Ovary (tissue), 9 donors: Measurements from ENCODE around the gene SEC14L2. TPM values are rescaled to one million over a fixed set of nuclear protein-coding genes. Genes with fewer than 3 reads are reported as not detected.

Experiments used
- DNase-seq, 5 donors: peaks; one replicate each; pipeline ENCODE4 v3.0.0-alpha.2; 2019 to 2020
- H3K27ac ChIP-seq, 2 donors: fragments of 200-600 bp; one replicate each; pipeline versions ENCODE4 v1.5.1 to v1.8.0; 2019 to 2022
- H3K27me3 ChIP-seq: fragments of 200-600 bp; one replicate; pipeline ENCODE4 v1.8.0; 2022
- H3K36me3 ChIP-seq: fragments of 200-600 bp; sonication (generic); one replicate; pipeline ENCODE4 v1.5.1; 2019
- H3K4me1 ChIP-seq: one replicate; pipeline ENCODE4 v1.8.1; 2013; ENCODE audit warnings: mild to moderate bottlenecking, moderate library complexity; ENCODE audit not compliant: insufficient read depth
- H3K4me3 ChIP-seq: fragments of 200-600 bp; sonication (generic); one replicate; pipeline ENCODE4 v1.5.1; 2017
- H3K9me3 ChIP-seq, 2 donors: fragments of 200-600 bp in 1 of 2; sonication (generic) in 1 of 2; one replicate each; pipeline versions ENCODE4 v1.5.1 to v1.8.1; 2013 to 2019; ENCODE audit warnings: mild to moderate bottlenecking in 1 of 2, moderate library complexity in 1 of 2
- CTCF ChIP-seq, 3 donors: fragments of 450-650 bp in 2 of 3; fragments of 200-600 bp in 1 of 3; IDR thresholded peaks; one replicate each; pipeline versions ENCODE4 v1.5.1 to v1.8.0; 2016 to 2022; ENCODE audit warnings: antibody characterized with exemption in 3 of 3, mild to moderate bottlenecking in 1 of 3
- EP300 ChIP-seq: sonication (generic); formaldehyde crosslinking; IDR thresholded peaks from one replicate; pipeline ENCODE4 v1.6.1; 2017; ENCODE audit warnings: antibody characterized with exemption
- POLR2A ChIP-seq: fragments of 450-650 bp; IDR thresholded peaks from one replicate; pipeline ENCODE4 v1.6.1; 2017; ENCODE audit warnings: antibody characterized with exemption, mild to moderate bottlenecking, moderate library complexity
- WGBS, 3 donors: extraction: QIAGEN DNeasy Blood & Tissue Kit in 1 of 3; methylation state at CpG; one replicate each; pipeline versions ENCODE4 v1.1.5 to v1.1.7; 2013 to 2017; 5-methylcytosine and 5-hydroxymethylcytosine counted together
- intact Hi-C, 4 donors: fragments of 100-400 bp; cut with DNase I; formaldehyde crosslinking; loops; one replicate each; pipeline versions ENCODE4 v1.11.0 to v1.15.1; 2022 to 2023
- polyA plus RNA-seq, 2 donors: library from polyadenylated mRNA; stranded (reverse); fragments of 200-250 nt in 1 of 2; fragments of 350-450 nt in 1 of 2; fragmentation: Illumina TruSeq in 1 of 2; extraction: RNeasy Lipid Tissue Mini Kit (QIAGEN cat#74804) in 1 of 2; gene quantifications; one replicate each; pipeline ENCODE4 v1.2.3, GENCODE V29; 2013 to 2014
- small RNA-seq: library from RNA; depleted of rRNA; stranded (forward); fragments of <200 nt; gene quantifications from one replicate; pipeline ENCODE3, GENCODE V24; 2016
- total RNA-seq, 7 donors: library from RNA; depleted of rRNA in 2 of 7; stranded (reverse); fragments of >200 nt in 2 of 7; fragmentation: NEBNext Ultra II Directional in 3 of 7; extraction: Animal tissue kit (Norgen Biotek cat#: 25700) in 3 of 7; gene quantifications; one replicate each; pipeline versions ENCODE4 v1.1.0 to v1.2.4, GENCODE V29; 2016 to 2023
- donor health status: DM: no; HTN: no; CAD: no; lungs with moderate emphysema.
- donor health status: DM: no; HTN: no; CAD: no.
- donor health status: Bipolar disorder and iron deficiency.
- donor health status: DM: yes; HTN: yes; CAD: no.
- donor health status: DM: no; HTN: no; CAD: no.
- donor health status: DM: yes; HTN: yes; CAD: no.

Gene SEC14L2
- total and polyA plus RNA-seq, 9 donors: 2.5 to 14.3 (median 8.2) TPM

GRCh38 chr22:30474121-30474520, 77.3 kb downstream of the SEC14L2 start:
- H3K4me3 ChIP-seq: no peak overlapping the region
- DNase-seq: no peak
- no peaks in the 10 kb centered on the region for H3K36me3 ChIP-seq
- TF ChIP-seq EP300 (no peak), POLR2A (no peak), CTCF (IDR thresholded peaks at IDR 0.05) (no peak)
- no peak overlapping the region for H3K27ac ChIP-seq
- intact Hi-C loops: no loop called here
- WGBS, 3 donors: 92 to 98% (median 92%) methylated on average over 4 of the region's 4 CpGs
- no peaks in the 10 kb centered on the region for H3K4me1 ChIP-seq
- no peaks in the 10 kb centered on the region for H3K27me3 ChIP-seq
- H3K9me3 ChIP-seq: peaks cover 0 to 6% of the 10 kb centered on the region in 2 donors

Small RNAs within 50 kb of the gene (small RNA-seq; reads per million reads assigned to genes)
- gene AC004832.3: not detected
- not detected for gene RNU6-564P

Other genes with a start within 250 kb of the SEC14L2 start
- 1 to 10 TPM in 5 of 7 donors, under 1 TPM in 2; 0.35 to 8.3 (median 1.9) TPM for gene LIF, start 150.3 kb upstream of the SEC14L2 start, total RNA-seq
- gene LIF, start 150.3 kb upstream of the SEC14L2 start, polyA plus RNA-seq: 1 to 10 TPM; 1.1 to 3.1 TPM
- gene OSM, start 130.2 kb upstream of the SEC14L2 start, total RNA-seq: 1 to 10 TPM in 4 of 7 donors, under 1 TPM in 2, not detected in 1; 0.73 to 4.5 (median 1.2) TPM
- under 1 TPM in 1 of 2 donors, not detected in 1; 0.46 TPM for gene OSM, start 130.2 kb upstream of the SEC14L2 start, polyA plus RNA-seq
- 10 to 100 TPM; 11.0 to 31.2 (median 20.6) TPM for gene CASTOR1, start 107.5 kb upstream of the SEC14L2 start, total RNA-seq
- 10 to 100 TPM in 1 of 2 donors, 1 to 10 TPM in 1; 3.1 to 22.0 TPM for gene CASTOR1, start 107.5 kb upstream of the SEC14L2 start, polyA plus RNA-seq
- 10 to 100 TPM; 19.6 to 39.3 (median 30.7) TPM for gene TBC1D10A, start 70.1 kb upstream of the SEC14L2 start, total RNA-seq
- gene TBC1D10A, start 70.1 kb upstream of the SEC14L2 start, polyA plus RNA-seq: 10 to 100 TPM in 1 of 2 donors, 1 to 10 TPM in 1; 6.1 to 28.1 TPM
- gene SF3A1, start 40.1 kb upstream of the SEC14L2 start, total RNA-seq: 100 to 1,000 TPM in 5 of 7 donors, 10 to 100 TPM in 2; 36.4 to 211 (median 176) TPM
- 10 to 100 TPM; 42.3 to 80.8 TPM for gene SF3A1, start 40.1 kb upstream of the SEC14L2 start, polyA plus RNA-seq
- 10 to 100 TPM in 1 of 7 donors, 1 to 10 TPM in 6; 2.0 to 28.0 (median 2.7) TPM for gene CCDC157, start 40.0 kb upstream of the SEC14L2 start, total RNA-seq
- 1 to 10 TPM in 1 of 2 donors, under 1 TPM in 1; 0.60 to 1.8 TPM for gene CCDC157, start 40.0 kb upstream of the SEC14L2 start, polyA plus RNA-seq
- 10 to 100 TPM in 5 of 7 donors, 1 to 10 TPM in 2; 6.1 to 26.1 (median 15.4) TPM for gene RNF215, start 9.6 kb upstream of the SEC14L2 start, total RNA-seq
- 10 to 100 TPM in 1 of 2 donors, 1 to 10 TPM in 1; 2.9 to 13.6 TPM for gene RNF215, start 9.6 kb upstream of the SEC14L2 start, polyA plus RNA-seq
- gene MTFP1, start 28.8 kb downstream of the SEC14L2 start, total RNA-seq: 10 to 100 TPM in 1 of 7 donors, 1 to 10 TPM in 6; 1.7 to 10.9 (median 7.1) TPM
- gene MTFP1, start 28.8 kb downstream of the SEC14L2 start, polyA plus RNA-seq: 1 to 10 TPM; 3.8 to 4.0 TPM
- gene SEC14L3, start 75.0 kb downstream of the SEC14L2 start, total RNA-seq: not detected
- gene SEC14L3, start 75.0 kb downstream of the SEC14L2 start, polyA plus RNA-seq: not detected
- gene SEC14L4, start 108.7 kb downstream of the SEC14L2 start, total RNA-seq: under 1 TPM in 5 of 7 donors, not detected in 2; 0.12 to 0.32 (median 0.23) TPM
- gene SEC14L4, start 108.7 kb downstream of the SEC14L2 start, polyA plus RNA-seq: under 1 TPM; 0.15 to 0.19 TPM
- gene SEC14L6, start 149.7 kb downstream of the SEC14L2 start, total RNA-seq: 1 to 10 TPM in 5 of 7 donors, under 1 TPM in 2; 0.92 to 2.8 (median 2.0) TPM
- 1 to 10 TPM; 1.0 to 1.7 TPM for gene SEC14L6, start 149.7 kb downstream of the SEC14L2 start, polyA plus RNA-seq
- gene GAL3ST1, start 177.6 kb downstream of the SEC14L2 start, total RNA-seq: 1 to 10 TPM; 1.1 to 4.1 (median 1.9) TPM
- gene GAL3ST1, start 177.6 kb downstream of the SEC14L2 start, polyA plus RNA-seq: 1 to 10 TPM in 1 of 2 donors, not detected in 1; 1.9 TPM
- gene PES1, start 194.9 kb downstream of the SEC14L2 start, total RNA-seq: 10 to 100 TPM; 29.0 to 82.3 (median 63.7) TPM
- gene PES1, start 194.9 kb downstream of the SEC14L2 start, polyA plus RNA-seq: 10 to 100 TPM; 50.1 to 62.5 TPM
- gene TCN2, start 210.2 kb downstream of the SEC14L2 start, total RNA-seq: 10 to 100 TPM in 4 of 7 donors, 1 to 10 TPM in 3; 5.1 to 33.9 (median 15.6) TPM
- gene TCN2, start 210.2 kb downstream of the SEC14L2 start, polyA plus RNA-seq: 10 to 100 TPM; 13.4 to 27.9 TPM
- 1 to 10 TPM; 3.1 to 6.7 (median 3.7) TPM for gene SLC35E4, start 238.8 kb downstream of the SEC14L2 start, total RNA-seq
- gene SLC35E4, start 238.8 kb downstream of the SEC14L2 start, polyA plus RNA-seq: 1 to 10 TPM in 1 of 2 donors, under 1 TPM in 1; 0.90 to 3.0 TPM